Spinal cord (tissue), 10 donors: ENCODE data around the gene SUPT3H. TPM values are rescaled to one million over a fixed set of nuclear protein-coding genes. Genes with fewer than 3 reads are reported as not detected.
"Not testable (repeated sequence)": the region's sequence is repeated elsewhere in the genome, so short reads cannot be mapped to it uniquely, and the experiment has no call there.

ENCODE experiments used
- DNase-seq, 6 donors: peaks; one replicate each; pipeline versions ENCODE4 v3.0.0 to v3.0.0-alpha.2; 2013 to 2015; ENCODE audit warnings: low spot score in 6 of 6, low read depth in 4 of 6
- H3K27ac ChIP-seq: one replicate; pipeline ENCODE4 v1.5.1; 2013; ENCODE audit warnings: low read depth, low read length, control low read depth
- H3K27me3 ChIP-seq: one replicate; pipeline ENCODE4 v1.6.1; 2013; ENCODE audit warnings: low read length; ENCODE audit not compliant: control insufficient read depth, insufficient read depth
- H3K36me3 ChIP-seq: one replicate; pipeline ENCODE4 v1.6.1; 2013; ENCODE audit warnings: low read length; ENCODE audit not compliant: control insufficient read depth, insufficient read depth
- H3K4me1 ChIP-seq: one replicate; pipeline ENCODE4 v1.6.1; 2013; ENCODE audit warnings: low read length; ENCODE audit not compliant: control insufficient read depth, insufficient read depth
- H3K4me3 ChIP-seq: one replicate; pipeline ENCODE4 v1.5.1; 2013; ENCODE audit warnings: low read depth, low read length, control low read depth
- H3K9me3 ChIP-seq: one replicate; pipeline ENCODE4 v1.6.1; 2013; ENCODE audit warnings: low read length; ENCODE audit not compliant: control insufficient read depth, insufficient read depth
- WGBS: methylation state at CpG from one replicate; pipeline ENCODE4 v1.1.5; 2013; ENCODE audit warnings: missing lambda C conversion rate; ENCODE audit not compliant: insufficient coverage; 5-methylcytosine and 5-hydroxymethylcytosine counted together
- polyA plus RNA-seq, 2 donors: library from polyadenylated mRNA; unstranded; fragments of 120-200 nt; gene quantifications; one replicate each; pipeline ENCODE4 v1.2.1, GENCODE V29; 2013; ENCODE audit not compliant: insufficient read length in 2 of 2
- total RNA-seq, 2 donors: library from RNA; depleted of rRNA in 1 of 2; stranded (reverse); fragments of 120-200 nt in 1 of 2; fragments of >200 nt in 1 of 2; gene quantifications; one replicate each; pipeline versions ENCODE4 v1.2.3 to v1.2.4, GENCODE V29; 2013 to 2014
- donor health status: healthy.

SUPT3H gene
- total and polyA plus RNA-seq, 4 donors: 12.2 to 27.7 (median 18.2) TPM

- Histone ChIP-seq H3K9me3 (no peaks in the 10 kb centered on the region), H3K27ac (no peak overlapping the region), H3K27me3 (no peaks in the 10 kb centered on the region), H3K4me3 (no peak overlapping the region), H3K4me1 (no peaks in the 10 kb centered on the region), H3K36me3 (no peaks in the 10 kb centered on the region)
- DNase-seq: no peak
- WGBS: 100% methylated on average over 1 of the region's 3 CpGs
These were observed 305.1 kb downstream of the SUPT3H start for GRCh38 chr6:45072673-45073072.

GRCh38 chr6:45072016-45072415 is 305.7 kb downstream of the SUPT3H start:
- Histone ChIP-seq H3K36me3 (no peaks in the 10 kb centered on the region), H3K27ac (no peak overlapping the region), H3K4me1 (no peaks in the 10 kb centered on the region), H3K4me3 (no peak overlapping the region), H3K27me3 (no peaks in the 10 kb centered on the region), H3K9me3 (no peaks in the 10 kb centered on the region)
- WGBS: no CpG with 5 or more reads among the region's 1 CpG
- no peak for DNase-seq

- Histone ChIP-seq H3K9me3 (no peaks in the 10 kb centered on the region), H3K27ac (no peak overlapping the region), H3K36me3 (no peaks in the 10 kb centered on the region), H3K27me3 (no peaks in the 10 kb centered on the region), H3K4me3 (no peak overlapping the region), H3K4me1 (no peaks in the 10 kb centered on the region)
- WGBS: 85% methylated on average over 2 of the region's 3 CpGs
- DNase-seq: no peak
These were observed 308.6 kb downstream of the SUPT3H start for GRCh38 chr6:45069091-45069490.

GRCh38 chr6:45067446-45067845 is 310.3 kb downstream of the SUPT3H start:
- H3K27ac ChIP-seq, H3K4me1 ChIP-seq, DNase-seq, H3K36me3 ChIP-seq, H3K4me3 ChIP-seq, H3K9me3 ChIP-seq, H3K27me3 ChIP-seq: not testable (repeated sequence)
- WGBS: no CpG with 5 or more reads among the region's 1 CpG

GRCh38 chr6:45062659-45063058 is 315.1 kb downstream of the SUPT3H start:
- 100% methylated on average over 1 of the region's 15 CpGs for WGBS
- H3K36me3 ChIP-seq, H3K27me3 ChIP-seq, DNase-seq, H3K4me3 ChIP-seq, H3K9me3 ChIP-seq, H3K27ac ChIP-seq, H3K4me1 ChIP-seq: not testable (repeated sequence)

- Histone ChIP-seq H3K27ac (no peak overlapping the region), H3K9me3 (peaks cover 1% of the 10 kb centered on the region), H3K4me3 (no peak overlapping the region), H3K36me3 (no peaks in the 10 kb centered on the region), H3K27me3 (no peaks in the 10 kb centered on the region), H3K4me1 (no peaks in the 10 kb centered on the region)
- no CpG with 5 or more reads among the region's 3 CpGs for WGBS
- peak in 1 of 6 donors; percentile 9 for DNase-seq
These were observed 320.0 kb downstream of the SUPT3H start for GRCh38 chr6:45057711-45058110.

- H3K27me3 ChIP-seq: no peaks in the 10 kb centered on the region
- no peaks in the 10 kb centered on the region for H3K9me3 ChIP-seq
- H3K27ac ChIP-seq: no peak overlapping the region
- no peaks in the 10 kb centered on the region for H3K4me1 ChIP-seq
- no peak for DNase-seq
- WGBS: 88% methylated on average over 1 of the region's 1 CpG
- no peaks in the 10 kb centered on the region for H3K36me3 ChIP-seq
- H3K4me3 ChIP-seq: no peak overlapping the region
These were observed 323.1 kb downstream of the SUPT3H start for GRCh38 chr6:45054610-45055009.

GRCh38 chr6:45052325-45052724 is 325.4 kb downstream of the SUPT3H start:
- Histone ChIP-seq H3K27ac (no peak overlapping the region), H3K36me3 (no peaks in the 10 kb centered on the region), H3K27me3 (no peaks in the 10 kb centered on the region), H3K9me3 (peaks cover 1% of the 10 kb centered on the region), H3K4me3 (no peak overlapping the region), H3K4me1 (no peaks in the 10 kb centered on the region)
- DNase-seq: no peak
- WGBS: 86% methylated on average over 2 of the region's 2 CpGs

GRCh38 chr6:45049188-45049843 is 328.4 kb downstream of the SUPT3H start:
- 80% methylated on average over 1 of the region's 5 CpGs for WGBS
- Histone ChIP-seq H3K27ac (no peak overlapping the region), H3K4me3 (no peak overlapping the region), H3K9me3 (peaks cover 1% of the 10 kb centered on the region), H3K27me3 (no peaks in the 10 kb centered on the region), H3K4me1 (no peaks in the 10 kb centered on the region), H3K36me3 (no peaks in the 10 kb centered on the region)
- DNase-seq: no peak

- H3K27ac ChIP-seq: no peak overlapping the region
- peaks cover 1% of the 10 kb centered on the region for H3K9me3 ChIP-seq
- no CpG with 5 or more reads among the region's 1 CpG for WGBS
- no peak for DNase-seq
- H3K36me3 ChIP-seq: no peaks in the 10 kb centered on the region
- H3K4me3 ChIP-seq: no peak overlapping the region
- H3K27me3 ChIP-seq: no peaks in the 10 kb centered on the region
- H3K4me1 ChIP-seq: no peaks in the 10 kb centered on the region
These were observed 330.2 kb downstream of the SUPT3H start for GRCh38 chr6:45047573-45047972.
